ENCODE measurements around the gene SNORC.

GRCh38 chr2:232875256-232876121, 5.4 kb downstream of the SNORC start:
- TF ChIP-seq, protein P1, sequence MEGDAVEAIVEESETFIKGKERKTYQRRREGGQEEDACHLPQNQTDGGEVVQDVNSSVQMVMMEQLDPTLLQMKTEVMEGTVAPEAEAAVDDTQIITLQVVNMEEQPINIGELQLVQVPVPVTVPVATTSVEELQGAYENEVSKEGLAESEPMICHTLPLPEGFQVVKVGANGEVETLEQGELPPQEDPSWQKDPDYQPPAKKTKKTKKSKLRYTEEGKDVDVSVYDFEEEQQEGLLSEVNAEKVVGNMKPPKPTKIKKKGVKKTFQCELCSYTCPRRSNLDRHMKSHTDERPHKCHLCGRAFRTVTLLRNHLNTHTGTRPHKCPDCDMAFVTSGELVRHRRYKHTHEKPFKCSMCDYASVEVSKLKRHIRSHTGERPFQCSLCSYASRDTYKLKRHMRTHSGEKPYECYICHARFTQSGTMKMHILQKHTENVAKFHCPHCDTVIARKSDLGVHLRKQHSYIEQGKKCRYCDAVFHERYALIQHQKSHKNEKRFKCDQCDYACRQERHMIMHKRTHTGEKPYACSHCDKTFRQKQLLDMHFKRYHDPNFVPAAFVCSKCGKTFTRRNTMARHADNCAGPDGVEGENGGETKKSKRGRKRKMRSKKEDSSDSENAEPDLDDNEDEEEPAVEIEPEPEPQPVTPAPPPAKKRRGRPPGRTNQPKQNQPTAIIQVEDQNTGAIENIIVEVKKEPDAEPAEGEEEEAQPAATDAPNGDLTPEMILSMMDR (IDR thresholded peaks at IDR 0.05) = no peak
- TF ChIP-seq EP300 (IDR thresholded peaks at IDR 0.05) = no peak
